ENCODE results near the gene HOXB5.

DNA sequence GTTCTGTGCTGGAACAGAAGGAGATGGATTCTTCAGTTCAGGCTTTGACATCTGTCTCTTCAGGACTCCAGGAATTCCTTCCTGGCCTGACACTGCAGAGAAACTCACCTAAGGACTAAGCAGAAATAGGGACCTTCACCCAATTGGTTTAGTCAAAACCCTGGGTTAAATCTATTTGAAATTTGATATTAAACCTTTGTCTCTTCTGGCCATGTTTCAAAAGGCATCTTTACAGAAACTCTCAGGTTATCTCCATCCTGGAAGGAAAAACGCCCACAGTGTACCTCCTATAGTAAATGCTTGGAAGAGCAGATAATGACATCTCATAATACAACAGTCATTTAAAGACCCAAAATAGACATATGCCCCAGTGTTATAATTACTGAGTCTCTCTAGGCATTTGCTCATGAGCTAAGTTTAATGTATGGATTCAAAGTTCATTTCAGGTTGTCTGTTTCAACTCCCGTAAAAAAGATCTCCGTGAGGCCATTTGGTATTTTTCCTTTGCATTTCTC lies 9.8 kb downstream of the HOXB5 start:
- no peak for TF ChIP-seq POLR2A (IDR thresholded peaks at IDR 0.05)
- TF ChIP-seq, protein P1, sequence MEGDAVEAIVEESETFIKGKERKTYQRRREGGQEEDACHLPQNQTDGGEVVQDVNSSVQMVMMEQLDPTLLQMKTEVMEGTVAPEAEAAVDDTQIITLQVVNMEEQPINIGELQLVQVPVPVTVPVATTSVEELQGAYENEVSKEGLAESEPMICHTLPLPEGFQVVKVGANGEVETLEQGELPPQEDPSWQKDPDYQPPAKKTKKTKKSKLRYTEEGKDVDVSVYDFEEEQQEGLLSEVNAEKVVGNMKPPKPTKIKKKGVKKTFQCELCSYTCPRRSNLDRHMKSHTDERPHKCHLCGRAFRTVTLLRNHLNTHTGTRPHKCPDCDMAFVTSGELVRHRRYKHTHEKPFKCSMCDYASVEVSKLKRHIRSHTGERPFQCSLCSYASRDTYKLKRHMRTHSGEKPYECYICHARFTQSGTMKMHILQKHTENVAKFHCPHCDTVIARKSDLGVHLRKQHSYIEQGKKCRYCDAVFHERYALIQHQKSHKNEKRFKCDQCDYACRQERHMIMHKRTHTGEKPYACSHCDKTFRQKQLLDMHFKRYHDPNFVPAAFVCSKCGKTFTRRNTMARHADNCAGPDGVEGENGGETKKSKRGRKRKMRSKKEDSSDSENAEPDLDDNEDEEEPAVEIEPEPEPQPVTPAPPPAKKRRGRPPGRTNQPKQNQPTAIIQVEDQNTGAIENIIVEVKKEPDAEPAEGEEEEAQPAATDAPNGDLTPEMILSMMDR (IDR thresholded peaks at IDR 0.05) = no peak
